Sigmoid colon (tissue), 4 donors: ENCODE measurements around the gene GRIK5.
"Not testable (repeated sequence)": the region's sequence is repeated elsewhere in the genome, so short reads cannot be mapped to it uniquely, and the experiment has no call there.

Source experiments
- EP300 ChIP-seq, 4 donors: sonication (generic); formaldehyde crosslinking; IDR thresholded peaks; one replicate each; pipeline ENCODE4 v1.6.1; 2017; ENCODE audit warnings: antibody characterized with exemption in 4 of 4
- POLR2A ChIP-seq, 2 donors: fragments of 450-650 bp; IDR thresholded peaks; one replicate each; pipeline ENCODE4 v1.6.1; 2016; ENCODE audit warnings: antibody characterized with exemption in 2 of 2, mild to moderate bottlenecking in 2 of 2, moderate library complexity in 2 of 2
- POLR2AphosphoS5 ChIP-seq, 4 donors: sonication (generic); formaldehyde crosslinking; IDR thresholded peaks; one replicate each; pipeline ENCODE4 v1.6.1; 2017; ENCODE audit warnings: antibody characterized with exemption in 4 of 4
- TF ChIP-seq, protein P1 (sequence below), 4 experiments: fragments of 450-650 bp in 3 of 4; fragments of 200-600 bp in 1 of 4; IDR thresholded peaks; one replicate each; pipeline ENCODE4 v1.5.1; 2016 to 2019; ENCODE audit warnings: antibody characterized with exemption in 4 of 4, mild to moderate bottlenecking in 3 of 4, moderate library complexity in 2 of 4

DNA sequence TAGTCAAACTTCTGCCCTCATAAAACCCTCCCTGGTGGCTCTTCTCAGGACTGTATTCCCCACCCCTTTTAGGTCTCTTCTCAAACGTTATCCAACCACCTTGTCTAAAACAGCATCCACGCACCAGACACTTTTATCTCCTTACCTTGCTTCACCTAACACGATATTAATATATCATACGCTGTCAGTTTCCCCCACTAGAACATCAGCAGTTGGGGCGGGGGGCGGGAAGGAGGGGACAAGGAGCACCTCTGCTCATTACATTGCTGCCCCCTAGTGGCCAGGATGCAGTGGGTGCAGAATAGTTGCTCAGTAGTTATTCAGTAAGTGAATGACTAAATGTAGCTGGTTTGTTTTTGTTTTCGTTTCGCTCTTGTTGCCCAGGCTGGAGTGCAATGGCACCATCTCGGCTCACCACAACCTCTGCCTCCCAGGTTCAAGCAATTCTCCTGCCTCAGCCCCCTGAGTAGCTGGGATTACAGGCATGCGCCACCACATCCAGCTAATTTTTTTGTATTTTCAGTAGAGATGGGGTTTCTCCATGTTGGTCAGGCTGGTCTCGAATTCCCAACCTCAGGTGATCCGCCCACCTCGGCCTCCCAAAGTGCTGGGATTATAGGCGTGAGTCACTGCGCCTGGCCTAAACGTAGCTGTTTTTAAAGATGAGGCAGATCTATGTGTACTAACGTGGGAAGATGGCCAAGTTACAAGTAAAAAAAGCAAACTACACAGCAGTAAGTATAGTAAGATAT, 35.2 kb downstream of the GRIK5 start:
- TF ChIP-seq, protein P1, sequence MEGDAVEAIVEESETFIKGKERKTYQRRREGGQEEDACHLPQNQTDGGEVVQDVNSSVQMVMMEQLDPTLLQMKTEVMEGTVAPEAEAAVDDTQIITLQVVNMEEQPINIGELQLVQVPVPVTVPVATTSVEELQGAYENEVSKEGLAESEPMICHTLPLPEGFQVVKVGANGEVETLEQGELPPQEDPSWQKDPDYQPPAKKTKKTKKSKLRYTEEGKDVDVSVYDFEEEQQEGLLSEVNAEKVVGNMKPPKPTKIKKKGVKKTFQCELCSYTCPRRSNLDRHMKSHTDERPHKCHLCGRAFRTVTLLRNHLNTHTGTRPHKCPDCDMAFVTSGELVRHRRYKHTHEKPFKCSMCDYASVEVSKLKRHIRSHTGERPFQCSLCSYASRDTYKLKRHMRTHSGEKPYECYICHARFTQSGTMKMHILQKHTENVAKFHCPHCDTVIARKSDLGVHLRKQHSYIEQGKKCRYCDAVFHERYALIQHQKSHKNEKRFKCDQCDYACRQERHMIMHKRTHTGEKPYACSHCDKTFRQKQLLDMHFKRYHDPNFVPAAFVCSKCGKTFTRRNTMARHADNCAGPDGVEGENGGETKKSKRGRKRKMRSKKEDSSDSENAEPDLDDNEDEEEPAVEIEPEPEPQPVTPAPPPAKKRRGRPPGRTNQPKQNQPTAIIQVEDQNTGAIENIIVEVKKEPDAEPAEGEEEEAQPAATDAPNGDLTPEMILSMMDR (IDR thresholded peaks at IDR 0.05) = peak; percentile 51 to 86 (median 72)
- TF ChIP-seq EP300, POLR2A, POLR2AphosphoS5 (IDR thresholded peaks at IDR 0.05): not testable (repeated sequence)
